NCI-H510A treated with DMSO at 0.1 percent for 48 hours (cell line): ENCODE results near the gene ERC2.

ENCODE experiments used
- DNase-seq: peaks from one replicate; lab custom pipeline; 2025; lab: John Stamatoyannopoulos, UW

ERC2 gene

GRCh38 chr3:55645422-55645821 is 822.8 kb downstream of the ERC2 start:
- DNase-seq = no peak

- DNase-seq = no peak
These were observed 825.0 kb downstream of the ERC2 start for GRCh38 chr3:55643283-55643682.

- DNase-seq = no peak
These were observed 826.3 kb downstream of the ERC2 start for GRCh38 chr3:55641964-55642363.

GRCh38 chr3:55639896-55640765 is 828.1 kb downstream of the ERC2 start:
- DNase-seq = no peak

GRCh38 chr3:55639143-55639542 is 829.1 kb downstream of the ERC2 start:
- DNase-seq = no peak

- no peak for DNase-seq
These were observed 830.2 kb downstream of the ERC2 start for GRCh38 chr3:55637906-55638638.

GRCh38 chr3:55636300-55637195 is 831.7 kb downstream of the ERC2 start:
- DNase-seq = no peak

- DNase-seq = no peak
These were observed 833.9 kb downstream of the ERC2 start for GRCh38 chr3:55634345-55634744.

GRCh38 chr3:55633333-55633732 is 834.9 kb downstream of the ERC2 start:
- no peak for DNase-seq

GRCh38 chr3:55631766-55632331 is 836.4 kb downstream of the ERC2 start:
- no peak for DNase-seq

- DNase-seq = no peak
These were observed 837.4 kb downstream of the ERC2 start for GRCh38 chr3:55630921-55631299.

GRCh38 chr3:55630280-55630920 is 837.9 kb downstream of the ERC2 start:
- no peak for DNase-seq

GRCh38 chr3:55629432-55629831 is 838.8 kb downstream of the ERC2 start:
- DNase-seq = peak; percentile 3

- no peak for DNase-seq
These were observed 842.0 kb downstream of the ERC2 start for GRCh38 chr3:55626279-55626665.

GRCh38 chr3:55624238-55624637 is 844.0 kb downstream of the ERC2 start:
- DNase-seq = no peak

GRCh38 chr3:55623786-55624185 is 844.5 kb downstream of the ERC2 start:
- no peak for DNase-seq

- DNase-seq = peak; percentile 1
These were observed 845.5 kb downstream of the ERC2 start for GRCh38 chr3:55622733-55623132.

GRCh38 chr3:55622116-55622515 is 846.2 kb downstream of the ERC2 start:
- DNase-seq = no peak

- no peak for DNase-seq
These were observed 846.6 kb downstream of the ERC2 start for GRCh38 chr3:55621648-55622047.

GRCh38 chr3:55621026-55621422 is 847.2 kb downstream of the ERC2 start:
- no peak for DNase-seq

GRCh38 chr3:55620351-55621025 is 847.8 kb downstream of the ERC2 start:
- no peak for DNase-seq
